IPS-18c (cell line): ENCODE data around the gene ABHD2.
"Not testable (repeated sequence)": the region's sequence is repeated elsewhere in the genome, so short reads cannot be mapped to it uniquely, and the experiment has no call there.

Experiments
- H3K4me3 ChIP-seq: 2 replicates; pipeline ENCODE4 v1.7.0; 2013; ENCODE audit warnings: low read depth, mild to moderate bottlenecking, low read length, moderate library complexity; ENCODE audit not compliant: insufficient read depth
- H3K9me3 ChIP-seq: one replicate; pipeline ENCODE4 v1.6.1; 2013; ENCODE audit warnings: mild to moderate bottlenecking, low read length, moderate library complexity; ENCODE audit not compliant: control insufficient read depth, insufficient read depth

Gene ABHD2

DNA sequence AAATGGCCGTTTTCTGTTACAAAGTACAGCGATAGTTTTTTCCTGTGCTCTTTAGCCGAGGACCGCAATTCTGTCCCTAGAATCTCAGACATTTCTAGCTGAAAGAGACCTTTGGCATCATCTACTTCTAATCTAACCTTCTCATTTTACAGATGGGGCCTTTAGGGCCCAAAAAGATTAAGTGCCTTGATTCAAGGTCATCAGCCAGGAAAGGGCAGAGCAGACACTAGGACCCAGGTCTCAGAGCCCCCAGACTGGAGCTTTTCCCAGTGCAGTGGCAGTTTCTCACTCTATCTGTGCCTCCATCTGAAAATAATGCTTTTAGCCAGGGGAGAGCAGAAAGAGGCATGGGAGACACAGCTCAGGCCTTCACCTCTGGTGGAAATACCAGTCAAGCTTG is 20.6 kb downstream of the ABHD2 start:
- H3K4me3 ChIP-seq: no peak overlapping the region

DNA sequence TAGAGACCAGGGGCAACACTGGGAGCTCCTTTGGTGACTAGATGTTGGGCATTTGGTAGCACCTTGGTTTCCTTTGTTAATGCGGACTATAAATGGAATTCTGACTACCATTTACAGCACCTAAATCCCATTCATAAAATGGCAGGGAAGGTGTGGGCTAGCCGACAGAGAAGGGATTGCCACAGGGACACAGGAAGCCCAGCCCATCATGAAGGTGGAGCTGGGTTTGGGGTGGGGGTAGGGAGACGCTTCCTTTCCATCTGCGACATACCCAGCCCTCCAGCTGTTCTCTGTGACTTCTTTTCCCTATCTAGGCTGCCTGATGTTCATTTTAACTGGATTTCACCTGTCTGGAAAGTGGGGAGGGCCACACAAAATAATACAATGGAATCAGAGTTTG is 21.0 kb downstream of the ABHD2 start:
- no peak overlapping the region for H3K4me3 ChIP-seq
- H3K9me3 ChIP-seq: no peaks in the 10 kb centered on the region

More for the DNA sequence above, 20.6 kb downstream of the ABHD2 start:
- no peaks in the 10 kb centered on the region for H3K9me3 ChIP-seq

DNA sequence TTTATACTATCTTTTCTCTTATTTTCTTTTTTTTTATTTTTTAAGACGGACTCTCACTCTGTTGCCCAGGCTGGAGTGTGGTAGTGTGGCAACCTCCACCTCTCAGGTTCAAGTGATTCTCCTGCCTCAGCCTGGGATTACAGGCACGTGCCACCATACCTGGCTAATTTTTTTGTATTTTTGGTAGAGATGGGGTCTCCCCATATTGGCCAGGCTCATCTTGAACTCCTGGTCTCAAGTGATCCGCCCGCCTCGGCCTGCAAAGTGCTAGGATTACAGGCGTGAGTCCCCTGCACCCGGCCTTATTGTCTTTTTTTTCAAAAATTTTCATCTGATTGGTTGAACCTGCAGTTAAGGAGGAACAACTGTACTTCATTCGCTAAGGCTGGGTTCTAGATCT is 21.8 kb downstream of the ABHD2 start:
- no peak overlapping the region for H3K4me3 ChIP-seq

DNA sequence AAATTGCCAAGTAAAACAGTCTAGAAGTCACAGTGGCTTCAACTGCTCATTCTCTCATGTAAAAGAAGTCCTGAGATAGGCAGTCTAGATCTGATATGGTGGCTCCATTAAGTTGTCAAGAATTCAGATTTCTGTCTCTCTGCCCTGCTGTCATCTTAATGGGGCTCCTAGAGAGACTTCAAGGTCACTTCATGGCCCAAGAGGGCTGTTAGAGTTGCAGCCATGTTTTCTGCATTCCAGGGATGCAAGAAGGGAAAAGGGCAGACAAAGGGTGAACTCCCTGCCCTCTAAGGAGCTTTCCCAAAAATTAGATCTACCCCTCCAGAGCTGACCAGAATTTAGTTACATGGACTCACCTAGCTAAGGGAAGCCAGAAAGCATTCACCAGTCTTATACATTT is 23.1 kb downstream of the ABHD2 start:
- Histone ChIP-seq H3K9me3 (no peaks in the 10 kb centered on the region), H3K4me3 (no peak overlapping the region)

More for the DNA sequence above, 21.8 kb downstream of the ABHD2 start:
- no peaks in the 10 kb centered on the region for H3K9me3 ChIP-seq

DNA sequence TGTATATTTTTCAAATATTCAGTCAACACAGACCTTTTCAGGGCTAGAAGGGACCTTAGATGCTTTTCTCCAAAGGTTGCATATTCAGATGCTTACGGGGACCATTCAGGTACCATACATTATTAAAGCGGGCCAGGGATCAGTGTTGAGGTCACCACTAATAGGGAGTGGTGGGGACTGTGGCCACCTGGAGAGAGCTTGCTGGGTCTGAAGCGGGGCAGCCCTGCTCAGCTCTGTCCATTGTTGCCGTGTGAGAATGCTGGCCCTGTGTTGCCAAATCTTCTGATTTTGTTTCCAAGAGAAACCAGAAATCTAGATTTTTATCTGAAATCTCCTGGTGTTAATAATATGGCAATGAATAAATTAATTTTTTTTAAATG is 23.7 kb downstream of the ABHD2 start:
- no peak overlapping the region for H3K4me3 ChIP-seq
- H3K9me3 ChIP-seq: no peaks in the 10 kb centered on the region

DNA sequence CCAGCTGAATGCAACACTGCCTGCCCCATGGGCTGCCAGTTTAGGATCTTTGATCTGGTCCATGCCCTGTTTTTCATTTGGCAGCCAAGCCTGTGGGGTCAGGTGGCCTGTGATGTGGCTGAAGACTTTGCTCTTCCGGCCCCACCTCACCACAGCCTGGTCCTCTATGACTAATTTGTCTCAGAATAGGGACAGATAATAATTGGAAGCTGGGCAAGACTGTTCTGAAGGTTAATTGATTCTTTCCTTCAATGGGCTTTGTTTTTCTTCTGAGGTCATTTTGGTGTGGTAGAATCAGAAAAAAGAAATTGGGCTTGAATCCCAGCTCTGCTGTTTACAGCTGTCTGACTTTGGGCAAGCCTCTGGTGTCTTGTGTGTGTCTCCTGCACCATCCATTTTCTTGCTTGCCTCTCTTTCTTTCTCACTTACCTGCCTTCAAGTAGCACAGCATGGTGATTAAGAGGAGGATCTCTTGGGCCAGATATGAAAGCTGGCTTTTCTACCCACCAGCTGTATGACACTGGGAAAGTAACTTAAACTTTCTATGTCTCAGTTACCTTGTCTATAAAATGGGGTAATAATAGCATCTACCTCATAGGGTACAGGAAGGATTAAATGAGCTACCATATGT is 24.2 kb downstream of the ABHD2 start:
- Histone ChIP-seq H3K4me3 (no peak overlapping the region), H3K9me3 (no peaks in the 10 kb centered on the region)

DNA sequence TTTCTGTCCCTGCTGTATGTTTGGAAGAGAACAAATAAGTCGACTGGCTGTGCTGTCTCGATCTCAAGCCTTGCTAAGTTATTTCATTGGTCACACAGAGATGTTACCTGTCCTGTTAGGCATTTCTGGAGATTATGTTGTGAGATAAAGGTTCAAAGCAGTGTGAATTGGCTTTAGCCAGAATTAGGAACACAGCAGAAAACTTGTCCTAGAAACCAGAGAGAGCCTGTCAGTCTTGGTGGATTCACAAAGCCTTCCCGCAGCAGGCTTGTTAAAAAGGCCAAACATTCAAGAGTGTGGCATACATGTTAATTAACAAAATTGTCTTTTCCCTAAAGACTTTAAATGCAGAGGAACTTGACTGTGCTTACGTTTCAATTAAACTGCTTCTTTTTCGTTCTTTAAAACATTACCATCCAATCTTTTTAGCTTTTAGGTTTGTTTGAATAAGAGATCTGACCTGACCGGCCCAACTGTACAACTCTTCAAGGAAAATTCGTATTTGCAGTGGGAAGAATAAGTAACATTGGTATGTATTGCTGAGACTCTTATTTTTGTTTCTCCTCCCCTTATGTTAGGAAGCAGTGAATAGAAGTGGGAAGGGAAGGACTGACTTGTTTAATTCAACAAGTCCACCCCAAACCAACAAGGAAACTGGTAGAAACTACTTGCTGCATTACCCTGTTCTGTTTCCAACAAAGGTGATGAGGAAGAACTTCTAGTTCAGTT is 25.2 kb downstream of the ABHD2 start:
- Histone ChIP-seq H3K9me3 (no peaks in the 10 kb centered on the region), H3K4me3 (no peak overlapping the region)

DNA sequence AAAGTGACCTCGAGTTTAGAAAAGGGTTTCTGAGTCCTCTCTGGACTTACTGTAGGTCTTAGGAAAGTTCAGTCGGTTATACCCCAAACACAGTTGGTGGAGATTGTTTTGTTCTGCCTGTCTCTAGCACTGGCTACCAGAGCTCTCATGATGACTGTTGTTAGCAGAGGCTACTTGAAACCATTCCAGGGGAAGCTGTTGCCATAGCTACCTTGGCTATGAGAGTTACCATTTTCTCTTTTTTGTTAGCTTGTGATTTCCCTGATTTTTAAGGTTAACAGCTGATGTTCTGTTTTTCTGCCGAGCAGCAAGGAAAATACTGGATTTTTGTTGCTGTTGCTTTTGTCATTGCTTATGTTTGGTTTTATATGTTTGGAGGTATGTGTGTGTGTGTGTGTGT is 26.7 kb downstream of the ABHD2 start:
- H3K9me3 ChIP-seq: no peaks in the 10 kb centered on the region
- no peak overlapping the region for H3K4me3 ChIP-seq

DNA sequence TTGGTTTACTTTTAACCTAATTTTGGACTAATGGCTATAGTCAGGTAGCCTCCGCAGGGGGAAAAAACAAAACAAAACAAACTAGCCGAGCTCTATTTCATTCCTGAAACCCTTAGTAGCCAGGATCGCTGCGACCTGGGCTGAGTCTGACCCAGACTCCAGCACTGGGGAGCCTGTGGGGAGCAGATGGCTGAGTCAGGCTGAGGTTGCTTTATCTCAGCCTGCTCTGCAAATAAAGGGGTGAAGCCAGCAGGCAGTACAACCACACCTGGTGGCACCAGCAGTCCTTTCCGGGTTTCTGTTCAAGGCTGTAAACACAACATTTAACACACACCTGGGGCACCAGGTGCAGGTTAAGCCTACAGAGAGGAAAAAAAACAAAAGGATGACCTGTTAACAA is 27.3 kb downstream of the ABHD2 start:
- Histone ChIP-seq H3K4me3 (no peak overlapping the region), H3K9me3 (no peaks in the 10 kb centered on the region)

DNA sequence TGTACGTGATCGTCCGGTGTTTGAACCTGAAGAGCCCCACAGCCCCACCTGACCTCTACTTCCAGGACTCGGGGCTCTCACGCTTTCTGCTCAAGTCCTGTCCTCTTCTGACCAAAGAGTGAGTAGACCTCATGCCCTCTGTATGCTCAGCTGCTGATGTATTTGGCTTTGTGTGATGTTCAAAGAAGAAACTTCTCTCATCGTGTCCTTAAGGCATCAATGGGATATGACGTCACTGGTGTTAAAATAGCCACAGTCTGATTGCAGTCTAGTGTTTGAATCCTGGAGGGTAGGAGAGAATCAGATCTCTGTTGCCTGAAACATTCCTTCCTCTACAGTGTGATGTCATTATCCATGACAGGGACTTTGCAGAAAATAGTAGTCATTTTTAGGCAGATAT is 28.1 kb downstream of the ABHD2 start:
- no peak overlapping the region for H3K4me3 ChIP-seq
- no peaks in the 10 kb centered on the region for H3K9me3 ChIP-seq

DNA sequence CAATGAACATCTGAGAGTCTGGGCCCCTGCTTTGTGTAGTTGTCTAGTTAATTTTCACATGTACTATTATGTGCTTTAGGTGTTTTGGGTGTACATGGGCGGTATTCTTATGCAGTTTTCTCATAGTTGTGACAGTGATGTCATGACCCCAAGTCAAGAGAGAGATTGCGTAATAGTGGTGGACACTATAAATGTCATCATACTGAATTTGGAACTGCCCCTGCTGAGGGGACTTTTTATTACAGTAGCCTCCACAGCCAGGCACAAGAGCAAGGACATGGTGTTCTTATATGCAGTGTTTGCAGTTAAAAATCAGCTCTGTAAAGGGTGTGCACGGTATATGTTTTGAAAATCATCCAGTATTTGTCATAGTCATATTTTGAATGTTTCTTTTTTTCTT is 29.5 kb downstream of the ABHD2 start:
- no peak overlapping the region for H3K4me3 ChIP-seq
- H3K9me3 ChIP-seq: no peaks in the 10 kb centered on the region

DNA sequence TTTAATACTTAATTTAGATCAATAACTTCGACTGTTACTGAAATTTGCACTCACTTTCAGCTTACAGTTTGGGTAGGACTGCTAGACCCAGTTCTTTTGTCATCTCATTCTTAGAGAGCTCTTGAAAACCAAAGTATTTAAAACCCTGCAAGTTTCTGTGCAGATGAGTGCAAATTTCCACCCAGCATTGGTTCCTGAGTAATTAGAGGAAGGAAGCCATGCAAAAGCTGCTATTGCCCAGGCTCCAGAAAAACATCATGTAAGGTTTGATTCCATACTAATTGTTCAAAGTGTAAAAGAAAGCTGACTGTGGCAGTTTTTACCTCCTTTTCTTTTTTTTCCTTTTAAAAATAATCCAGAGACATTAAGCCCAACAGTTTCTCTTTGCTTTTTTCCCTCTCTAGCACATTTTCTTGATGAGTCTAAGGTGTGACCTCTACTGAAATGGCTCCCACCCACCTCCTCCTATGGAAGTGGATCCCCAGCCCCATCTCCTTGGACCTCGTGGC is 30.3 kb downstream of the ABHD2 start:
- Histone ChIP-seq H3K4me3 (no peak overlapping the region), H3K9me3 (no peaks in the 10 kb centered on the region)

DNA sequence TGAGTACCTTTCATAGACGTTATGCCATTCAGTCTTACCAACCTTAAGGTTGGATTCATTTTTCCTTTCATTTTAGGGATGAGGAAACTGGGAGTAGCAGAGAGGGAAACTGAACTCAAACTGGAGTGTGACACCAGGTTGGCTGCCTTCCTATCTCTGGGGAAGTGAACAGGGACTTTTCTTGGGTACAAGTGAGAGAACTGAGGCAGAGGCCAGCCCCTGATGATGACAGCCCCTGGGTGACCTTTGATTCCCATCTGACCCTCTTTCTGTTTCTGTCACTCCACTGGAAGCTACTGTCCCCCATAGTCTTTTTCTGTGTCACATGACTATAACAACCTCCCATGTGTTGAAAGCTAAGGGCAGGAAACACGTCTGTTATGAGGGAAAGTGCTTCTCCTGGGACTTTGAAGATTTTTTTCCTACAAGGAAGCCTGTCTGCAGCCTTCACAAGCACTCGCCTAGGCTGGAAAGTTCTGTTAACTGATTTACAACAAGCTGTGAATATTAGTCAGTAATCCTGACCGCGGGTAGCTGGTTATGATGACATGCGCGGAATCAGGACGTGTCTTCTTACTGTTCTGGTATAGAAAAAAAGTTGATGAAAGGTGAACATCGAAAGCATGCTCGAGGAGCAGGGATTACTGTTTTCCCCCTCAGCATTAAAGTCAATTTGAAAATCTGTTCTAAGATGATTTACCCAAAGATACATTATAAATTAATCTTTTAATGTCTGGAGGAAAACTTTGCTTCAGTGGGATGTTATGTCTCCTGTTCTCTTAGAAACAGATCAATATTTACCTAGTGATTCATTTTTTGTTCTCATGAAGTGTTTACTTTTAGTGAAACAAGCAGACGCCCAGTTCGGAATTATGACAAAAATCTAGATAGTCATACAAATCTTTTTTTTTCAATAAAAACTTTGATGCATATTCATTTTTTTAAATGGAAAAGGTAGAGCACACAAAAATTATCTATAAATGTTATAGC is 31.5 kb downstream of the ABHD2 start:
- Histone ChIP-seq H3K4me3 (no peak overlapping the region), H3K9me3 (no peaks in the 10 kb centered on the region)

DNA sequence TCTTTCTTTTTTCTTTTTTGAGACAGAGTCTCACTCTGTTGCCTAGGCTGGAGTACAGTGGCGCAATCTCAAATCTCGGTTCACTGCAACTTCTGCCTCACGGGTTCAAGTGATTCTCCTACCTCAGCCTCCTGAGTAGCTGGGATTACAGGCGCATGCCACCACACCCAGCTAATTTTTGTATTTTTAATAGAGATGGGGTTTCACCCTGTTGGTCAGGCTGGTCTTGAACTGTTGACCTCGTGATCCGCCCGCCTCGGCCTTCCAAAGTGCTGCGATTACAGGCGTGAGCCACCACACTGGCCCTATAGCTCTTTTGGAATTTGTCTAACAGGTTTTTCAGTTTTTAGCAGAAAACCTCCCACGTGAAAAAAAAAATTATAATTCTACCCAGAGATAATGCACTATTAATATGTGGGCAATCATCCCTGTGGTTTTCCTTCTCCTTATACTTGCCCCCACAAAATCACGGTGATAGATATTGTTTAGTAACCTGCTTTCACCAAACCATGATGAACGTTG is 32.3 kb downstream of the ABHD2 start:
- H3K9me3 ChIP-seq: not testable (repeated sequence)

DNA sequence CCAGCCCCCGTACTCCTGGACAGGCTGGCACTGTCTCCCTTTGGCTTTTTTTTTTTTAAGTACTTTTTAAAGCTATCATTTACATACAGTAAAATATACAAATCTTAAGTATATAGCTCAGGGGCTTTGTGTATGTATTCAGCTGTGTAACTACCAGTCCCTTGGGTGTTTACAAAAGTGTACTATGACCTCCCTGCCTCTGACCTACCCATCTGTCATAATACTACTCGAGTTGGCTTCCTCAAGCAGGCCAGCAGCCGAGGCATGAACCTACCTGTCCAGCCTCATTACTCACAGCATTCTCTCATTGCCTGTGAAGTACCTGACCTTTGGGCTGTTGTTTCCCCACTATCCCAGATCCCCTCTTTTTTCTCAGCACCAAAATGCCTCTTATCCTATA is 33.2 kb downstream of the ABHD2 start:
- H3K9me3 ChIP-seq: no peaks in the 10 kb centered on the region
- no peak overlapping the region for H3K4me3 ChIP-seq

More for the DNA sequence above, 32.3 kb downstream of the ABHD2 start:
- H3K4me3 ChIP-seq: not testable (repeated sequence)

DNA sequence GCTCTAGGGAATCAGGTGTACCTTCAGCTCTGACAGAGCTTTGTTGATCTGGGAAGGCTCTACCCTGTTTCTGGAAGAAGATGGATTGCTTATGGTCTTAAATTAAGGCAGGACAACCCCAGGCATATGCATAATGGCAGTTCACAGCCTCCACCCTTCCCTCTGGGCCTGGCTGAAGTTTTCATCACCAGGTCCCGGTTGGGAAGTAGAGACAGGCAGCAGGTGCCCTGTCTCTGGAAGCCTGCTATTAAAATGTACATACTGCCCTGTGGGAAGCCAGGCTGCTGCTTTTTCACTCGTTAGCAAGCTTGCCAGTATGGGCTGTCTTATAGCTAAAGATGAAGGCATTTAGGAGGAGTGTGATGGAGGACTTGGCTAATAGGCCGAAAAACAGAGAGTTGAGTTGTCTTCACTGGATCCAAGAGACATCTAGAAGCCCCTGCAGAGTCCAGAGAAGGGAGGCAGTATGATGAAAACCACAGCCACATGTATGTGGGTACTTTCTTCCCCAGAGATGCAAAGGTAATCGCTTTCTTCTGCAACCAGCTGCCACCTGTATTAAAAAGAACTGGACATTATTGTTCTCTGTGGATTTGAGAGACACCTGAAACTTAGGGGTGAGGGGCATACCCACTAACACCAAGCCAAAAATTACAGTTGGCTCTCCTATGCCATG is 34.4 kb downstream of the ABHD2 start:
- Histone ChIP-seq H3K9me3 (no peaks in the 10 kb centered on the region), H3K4me3 (no peak overlapping the region)

DNA sequence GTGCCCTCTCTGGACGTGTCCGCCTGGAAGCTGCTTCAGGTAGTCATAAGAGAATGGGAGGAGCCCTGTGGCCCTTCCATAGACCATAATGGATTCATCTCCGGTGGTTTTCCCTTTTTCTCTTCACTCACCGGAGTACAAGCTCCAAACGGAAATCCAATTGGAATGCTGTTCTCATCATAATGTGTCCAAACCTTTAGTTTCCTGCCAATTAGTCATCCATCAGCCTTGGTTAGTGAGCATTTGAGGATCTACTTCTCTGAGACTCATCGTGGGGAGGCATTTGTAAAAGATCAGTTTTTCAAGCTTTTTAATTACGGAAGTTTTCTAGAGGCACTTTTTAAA is 34.9 kb downstream of the ABHD2 start:
- Histone ChIP-seq H3K9me3 (no peaks in the 10 kb centered on the region), H3K4me3 (no peak overlapping the region)
